Smooth muscle cell (in vitro differentiated cells): Measurements from ENCODE around the gene SLC6A11. TPM values are rescaled to one million over a fixed set of nuclear protein-coding genes. Genes with fewer than 3 reads are reported as not detected.

Source experiments
- DNase-seq: peaks from one replicate; lab custom pipeline; 2025; ENCODE audit not compliant: unreplicated experiment; lab: John Stamatoyannopoulos, UW
- H2AFZ ChIP-seq: fragments of 200-600 bp; sonication (generic); 2 replicates; pipeline ENCODE4 v1.6.0; 2016; ENCODE audit warnings: antibody characterized with exemption, low read depth, mild to moderate bottlenecking
- H3F3A ChIP-seq: fragments of 200-600 bp; sonication (generic); 2 replicates; pipeline ENCODE4 v1.6.0; 2017; ENCODE audit warnings: antibody characterized with exemption, low read depth
- H3K27ac ChIP-seq: fragments of 200-600 bp; sonication (generic); 2 replicates; pipeline ENCODE4 v1.5.1; 2016; ENCODE audit warnings: low read depth, mild to moderate bottlenecking
- H3K27me3 ChIP-seq: fragments of 200-600 bp; sonication (generic); 2 replicates; pipeline ENCODE4 v1.6.1; 2016; ENCODE audit warnings: low read depth, mild to moderate bottlenecking
- H3K36me3 ChIP-seq: fragments of 200-600 bp; sonication (generic); 2 replicates; pipeline ENCODE4 v1.5.1; 2016; ENCODE audit warnings: low read depth
- H3K4me1 ChIP-seq: fragments of 200-600 bp; sonication (generic); 2 replicates; pipeline ENCODE4 v1.5.1; 2016; ENCODE audit warnings: low read depth
- H3K4me2 ChIP-seq: fragments of 200-600 bp; sonication (generic); 2 replicates; pipeline ENCODE4 v1.6.0; 2016; ENCODE audit warnings: mild to moderate bottlenecking
- H3K4me3 ChIP-seq: fragments of 200-600 bp; sonication (generic); 2 replicates; pipeline ENCODE4 v1.5.1; 2016; ENCODE audit warnings: mild to moderate bottlenecking
- H3K79me2 ChIP-seq: fragments of 200-600 bp; sonication (generic); 2 replicates; pipeline ENCODE4 v1.6.0; 2016; ENCODE audit warnings: low read depth, mild to moderate bottlenecking
- H3K9ac ChIP-seq: fragments of 200-600 bp; sonication (generic); 2 replicates; pipeline ENCODE4 v1.6.0; 2016; ENCODE audit warnings: low read depth
- H3K9me3 ChIP-seq: fragments of 200-600 bp; sonication (generic); replicated peaks from 2 replicates; pipeline ENCODE4 v1.5.1; 2016; ENCODE audit warnings: low read depth
- H4K20me1 ChIP-seq: fragments of 200-600 bp; sonication (generic); 2 replicates; pipeline ENCODE4 v1.6.0; 2016; ENCODE audit warnings: low read depth
- CTCF ChIP-seq: fragments of 200-600 bp; sonication (generic); IDR thresholded peaks from 2 replicates; pipeline ENCODE4 v1.5.1; 2017; ENCODE audit warnings: borderline replicate concordance, mild to moderate bottlenecking, antibody characterized with exemption; ENCODE audit not compliant: insufficient read depth, poor library complexity, severe bottlenecking
- WGBS: methylation state at CpG from one replicate; pipeline ENCODE4 v1.1.7; 2016; ENCODE audit warnings: low lambda C conversion rate; 5-methylcytosine and 5-hydroxymethylcytosine counted together
- polyA plus RNA-seq: library from polyadenylated mRNA; unstranded; fragments of >200 nt; fragmentation: Nextera tagmentation; extraction: Ambion mirVana; gene quantifications from 2 replicates; pipeline ENCODE4 v1.2.1, GENCODE V29; 2016
- total RNA-seq: library from RNA; depleted of rRNA; stranded (reverse); fragments of >200 nt; gene quantifications from 2 replicates; pipeline ENCODE4 v1.2.3, GENCODE V29; 2014

SLC6A11 gene
- total and polyA plus RNA-seq, 2 experiments from 2014 or later = not detected

- WGBS = 84% methylated on average over 3 of the region's 3 CpGs
- no peaks in the 10 kb centered on the region for H3K36me3 ChIP-seq
- no peak for DNase-seq
- H3K9ac ChIP-seq = no peak overlapping the region
- no peaks in the 10 kb centered on the region for H3F3A ChIP-seq
- H3K79me2 ChIP-seq = no peaks in the 10 kb centered on the region
- no peak overlapping the region for H3K4me3 ChIP-seq
- no peak overlapping the region for H3K4me2 ChIP-seq
- H3K27me3 ChIP-seq = peaks cover 42% of the 10 kb centered on the region
- no peak overlapping the region for H3K27ac ChIP-seq
- H2AFZ ChIP-seq = no peak overlapping the region
- no peaks in the 10 kb centered on the region for H3K4me1 ChIP-seq
- no peaks in the 10 kb centered on the region for H4K20me1 ChIP-seq
- no peak for TF ChIP-seq CTCF
- no peaks in the 10 kb centered on the region for H3K9me3 ChIP-seq
Measured at GRCh38 chr3:10833855-10834414, 17.9 kb downstream of the SLC6A11 start.

GRCh38 chr3:10834951-10835350 is 18.9 kb downstream of the SLC6A11 start:
- Histone ChIP-seq H3K9me3 (no peaks in the 10 kb centered on the region), H3F3A (no peaks in the 10 kb centered on the region), H3K27ac (no peak overlapping the region), H3K4me2 (no peak overlapping the region), H3K4me1 (no peaks in the 10 kb centered on the region), H3K9ac (no peak overlapping the region), H3K36me3 (no peaks in the 10 kb centered on the region), H3K27me3 (peaks cover 50% of the 10 kb centered on the region), H3K4me3 (no peak overlapping the region), H3K79me2 (no peaks in the 10 kb centered on the region), H4K20me1 (no peaks in the 10 kb centered on the region), H2AFZ (no peak overlapping the region)
- WGBS = 78% methylated on average over 10 of the region's 10 CpGs
- no peak for TF ChIP-seq CTCF
- DNase-seq = no peak

- Histone ChIP-seq H3K79me2 (no peaks in the 10 kb centered on the region), H3K9me3 (no peaks in the 10 kb centered on the region), H3K4me3 (no peak overlapping the region), H3K4me2 (no peak overlapping the region), H3K4me1 (no peaks in the 10 kb centered on the region), H3K36me3 (no peaks in the 10 kb centered on the region), H4K20me1 (no peaks in the 10 kb centered on the region), H2AFZ (no peak overlapping the region), H3F3A (no peaks in the 10 kb centered on the region), H3K27me3 (peaks cover 54% of the 10 kb centered on the region), H3K9ac (no peak overlapping the region), H3K27ac (no peak overlapping the region)
- no peak for TF ChIP-seq CTCF
- no peak for DNase-seq
- WGBS = 68% methylated on average over 8 of the region's 8 CpGs
Measured at GRCh38 chr3:10835406-10835805, 19.4 kb downstream of the SLC6A11 start.

- Histone ChIP-seq H4K20me1 (no peaks in the 10 kb centered on the region), H3K4me1 (no peaks in the 10 kb centered on the region), H2AFZ (no peak overlapping the region), H3K9ac (no peak overlapping the region), H3F3A (no peaks in the 10 kb centered on the region), H3K4me3 (no peak overlapping the region), H3K36me3 (no peaks in the 10 kb centered on the region), H3K27ac (no peak overlapping the region), H3K27me3 (peaks cover 60% of the 10 kb centered on the region), H3K79me2 (no peaks in the 10 kb centered on the region), H3K9me3 (no peaks in the 10 kb centered on the region), H3K4me2 (no peak overlapping the region)
- 75% methylated on average over 2 of the region's 2 CpGs for WGBS
- no peak for DNase-seq
- TF ChIP-seq CTCF = no peak
Measured at GRCh38 chr3:10836676-10837075, 20.6 kb downstream of the SLC6A11 start.
